A549 (cell line): ENCODE data around the gene CNTNAP2. TPM values are rescaled to one million over a fixed set of nuclear protein-coding genes. Genes with fewer than 3 reads are reported as not detected.
A peak's percentile ranks its signal among the peaks of the same experiment; 100 is the strongest.

Experiments used
- ATAC-seq, 2 experiments: fragments of 200-7000 bp in 1 of 2; fragments of >200 bp in 1 of 2; cut with Nextera tagmentation in 1 of 2; cut with Tn5 transposase in 1 of 2; 3 replicates each; pipeline versions ENCODE4 v1.8.0 to v1.9.1; 2018 to 2020; ENCODE audit warnings: mild to moderate bottlenecking in 1 of 2, moderate library complexity in 1 of 2
- CTCF ChIA-PET: fragments of 300-600 bp; sonication (Branson Sonifier 250); formaldehyde crosslinking; extraction: SDS; loops from one replicate; lab custom pipeline; 2021; ENCODE audit warnings: antibody characterized with exemption, inconsistent platforms; lab: Yijun Ruan, JAX
- POLR2A ChIA-PET: fragments of 350-600 bp; formaldehyde crosslinking; extraction: SDS; loops from one replicate; lab custom pipeline; 2021; ENCODE audit warnings: antibody characterized with exemption, inconsistent platforms; lab: Yijun Ruan, JAX
- DNase-seq, 2 experiments: peaks; one replicate each; pipeline versions ENCODE4 v3.0.0 to v3.0.0-alpha.2; 2011 to 2016; ENCODE audit warnings: low read depth in 1 of 2, low spot score in 1 of 2
- FAIRE-seq: peaks from 2 replicates; lab custom pipeline; 2011; peaks lifted over from hg19 to GRCh38; lab: Jason Lieb, UNC
- H3K27ac ChIP-seq, 2 experiments: fragments of >200 bp; sonication (Bioruptor Twin); formaldehyde crosslinking; 3 replicates each; pipeline ENCODE4 v1.5.1; 2016 to 2017
- H3K4me1 ChIP-seq: fragments of >200 bp; sonication (Bioruptor Twin); formaldehyde crosslinking; 3 replicates; pipeline ENCODE4 v1.6.1; 2016
- H3K4me2 ChIP-seq: fragments of >200 bp; sonication (Bioruptor Twin); formaldehyde crosslinking; 3 replicates; pipeline ENCODE4 v1.6.1; 2016
- H3K4me3 ChIP-seq: fragments of >200 bp; sonication (Bioruptor Twin); formaldehyde crosslinking; 3 replicates; pipeline ENCODE4 v1.5.1; 2016
- H3K9me3 ChIP-seq: fragments of >200 bp; sonication (Bioruptor Twin); formaldehyde crosslinking; 3 replicates; pipeline ENCODE4 v1.6.1; 2016
- E2F6 ChIP-seq: IDR thresholded peaks from 2 replicates; pipeline ENCODE4 v1.6.1; 2012; ENCODE audit warnings: low read depth, borderline replicate concordance
- EHF ChIP-seq: fragments of 250-450 bp; sonication (Bioruptor Pico); IDR thresholded peaks from 2 replicates; pipeline ENCODE4 v1.5.0; 2020; ENCODE audit warnings: mild to moderate bottlenecking
- EHMT2 ChIP-seq: fragments of 200-600 bp; sonication (generic); IDR thresholded peaks from 2 replicates; pipeline ENCODE4 v1.6.1; 2016; ENCODE audit warnings: antibody characterized with exemption, low read depth, mild to moderate bottlenecking, moderate library complexity
- FOSL2 ChIP-seq, 2 experiments: fragments of 450-650 bp in 1 of 2; fragments of >200 bp in 1 of 2; sonication (Bioruptor Twin) in 1 of 2; formaldehyde crosslinking; IDR thresholded peaks; 2 replicates each; pipeline versions ENCODE4 v1.5.0 to v1.6.1; 2016 to 2020; ENCODE audit warnings: mild to moderate bottlenecking in 1 of 2, moderate library complexity in 1 of 2
- FOXS1 ChIP-seq: fragments of 250-450 bp; sonication (Bioruptor Pico); IDR thresholded peaks from 2 replicates; pipeline ENCODE4 v1.5.0; 2020; ENCODE audit warnings: mild to moderate bottlenecking, moderate library complexity
- GATA3 ChIP-seq: IDR thresholded peaks from 2 replicates; pipeline ENCODE4 v1.6.1; 2012; ENCODE audit warnings: borderline replicate concordance
- HDAC2 ChIP-seq: fragments of 200-600 bp; sonication (generic); IDR thresholded peaks from 2 replicates; pipeline ENCODE4 v1.6.1; 2016
- HMGXB4 ChIP-seq: fragments of 250-450 bp; sonication (Bioruptor Pico); IDR thresholded peaks from 2 replicates; pipeline ENCODE4 v1.5.0; 2021; ENCODE audit warnings: mild to moderate bottlenecking, moderate library complexity, borderline replicate concordance
- NPAS2 ChIP-seq: fragments of 250-450 bp; sonication (Bioruptor Pico); IDR thresholded peaks from 2 replicates; pipeline ENCODE4 v1.8.0; 2022; ENCODE audit warnings: mild to moderate bottlenecking, moderate library complexity, borderline replicate concordance
- PBX3 ChIP-seq: IDR thresholded peaks from 2 replicates; pipeline ENCODE4 v1.6.1; 2012
- POLR2AphosphoS2 ChIP-seq: conservative IDR thresholded peaks from 2 replicates; pipeline ENCODE4 v1.6.1; 2012; ENCODE audit warnings: low read length, improper control_type of control experiment, inconsistent platforms
- REST ChIP-seq: fragments of 200-600 bp; sonication (generic); IDR thresholded peaks from 2 replicates; pipeline ENCODE4 v1.6.1; 2016; ENCODE audit warnings: antibody characterized with exemption, mild to moderate bottlenecking, moderate library complexity
- SMC3 ChIP-seq: fragments of >200 bp; sonication (Bioruptor Twin); formaldehyde crosslinking; IDR thresholded peaks from 3 replicates; pipeline ENCODE4 v1.6.1; 2018; ENCODE audit warnings: inconsistent platforms
- TFCP2L1 ChIP-seq: fragments of 250-450 bp; sonication (Bioruptor Pico); IDR thresholded peaks from 2 replicates; pipeline ENCODE4 v1.5.0; 2021; ENCODE audit warnings: mild to moderate bottlenecking
- TP53 ChIP-seq: fragments of 250-450 bp; sonication (Bioruptor Pico); IDR thresholded peaks from 2 replicates; pipeline ENCODE4 v1.5.0; 2021; ENCODE audit warnings: mild to moderate bottlenecking, moderate library complexity
- USF2 ChIP-seq: fragments of 450-650 bp; IDR thresholded peaks from 2 replicates; pipeline ENCODE4 v1.6.1; 2014; ENCODE audit warnings: antibody characterized with exemption
- ZC3H11A ChIP-seq: fragments of 450-650 bp; IDR thresholded peaks from 2 replicates; pipeline ENCODE4 v1.6.1; 2014; ENCODE audit warnings: antibody characterized with exemption, mild to moderate bottlenecking
- ZSCAN20 ChIP-seq: fragments of 250-450 bp; sonication (Bioruptor Pico); IDR thresholded peaks from 2 replicates; pipeline ENCODE4 v1.8.0; 2022; ENCODE audit warnings: mild to moderate bottlenecking, moderate library complexity
- WGBS: methylation state at CpG from one replicate; pipeline ENCODE4 v1.1.6; 2017; ENCODE audit errors: missing lambda C conversion rate; 5-methylcytosine and 5-hydroxymethylcytosine counted together
- polyA plus RNA-seq, 4 experiments: library from polyadenylated mRNA; depleted of rRNA in 3 of 4; stranded (reverse); fragments of >200 nt; fragmentation: RNase III in 1 of 4; extraction: RNeasy Plus Mini Kit Qiagen cat#74134 plus additional on column Dnase treatment in 1 of 4; gene quantifications; 2 replicates in 3 of 4; 3 replicates in 1 of 4; pipeline ENCODE4 v1.2.3, GENCODE V29; 2011 to 2017

The CNTNAP2 gene
- polyA plus RNA-seq, 2 of the 4 experiments (the other 2 are of a cell fraction) = 0.05 to 0.13 TPM

GRCh38 chr7:148410905-148411304 is 2294.3 kb downstream of the CNTNAP2 start:
- H3K4me1 ChIP-seq = no peaks in the 10 kb centered on the region
- no peak overlapping the region for H3K4me2 ChIP-seq
- WGBS = 72% methylated on average over 7 of the region's 7 CpGs
- no peak overlapping the region for H3K27ac ChIP-seq
- FAIRE-seq (no peak), DNase-seq (no peak), ATAC-seq (no peak)
- ChIA-PET CTCF (interaction anchor here (0.6 kb wide), 1 partner anchor 85 kb away, joined by 5 read pairs; no protein-coding TSS in a partner anchor), POLR2A (no interaction called here)
- no peak for TF ChIP-seq FOXS1
- peak; percentile 33; the same call in 1 of the 2 replicates for TF ChIP-seq REST
- H3K9me3 ChIP-seq = no peaks in the 10 kb centered on the region
- no peak overlapping the region for H3K4me3 ChIP-seq

- FAIRE-seq = no peak
- POLR2A ChIA-PET = no interaction called here
- no peak for ATAC-seq
- no peak overlapping the region for H3K27ac ChIP-seq
- H3K4me3 ChIP-seq = no peak overlapping the region
- no peak overlapping the region for H3K4me2 ChIP-seq
- 61% methylated on average over 2 of the region's 2 CpGs for WGBS
- CTCF ChIA-PET = no interaction called here
- H3K9me3 ChIP-seq = no peaks in the 10 kb centered on the region
- DNase-seq = no peak
- no peak for TF ChIP-seq HMGXB4 (CRISPR knock-in tag)
- no peak for TF ChIP-seq TP53 (CRISPR knock-in tag)
- no peak for TF ChIP-seq ZC3H11A
- no peaks in the 10 kb centered on the region for H3K4me1 ChIP-seq
These were observed 2296.1 kb downstream of the CNTNAP2 start for GRCh38 chr7:148412691-148413090.

- FAIRE-seq (no peak), ATAC-seq (no peak), DNase-seq (no peak)
- POLR2A ChIA-PET = no interaction called here
- H3K4me3 ChIP-seq = no peak overlapping the region
- WGBS = 36% methylated on average over 11 of the region's 11 CpGs
- H3K4me1 ChIP-seq = no peaks in the 10 kb centered on the region
- H3K4me2 ChIP-seq = no peak overlapping the region
- CTCF ChIA-PET = no interaction called here
- H3K9me3 ChIP-seq = peaks cover 4% of the 10 kb centered on the region; the same call in 1 of the 3 replicates
- no peak overlapping the region for H3K27ac ChIP-seq
- TF ChIP-seq TFCP2L1 (CRISPR knock-in tag) = no peak
- no peak for TF ChIP-seq POLR2AphosphoS2
- no peak for TF ChIP-seq USF2
- no peak for TF ChIP-seq ZSCAN20 (CRISPR knock-in tag)
- TF ChIP-seq REST = no peak
- no peak for TF ChIP-seq E2F6
- no peak for TF ChIP-seq GATA3
- no peak for TF ChIP-seq NPAS2 (CRISPR knock-in tag)
- no peak for TF ChIP-seq FOSL2 (IDR thresholded peaks at IDR 0.05)
- no peak for TF ChIP-seq FOSL2 (CRISPR knock-in tag; IDR thresholded peaks at IDR 0.05)
- TF ChIP-seq HDAC2 = no peak
- no peak for TF ChIP-seq SMC3
- no peak for TF ChIP-seq ZC3H11A
- no peak for TF ChIP-seq EHMT2
- no peak for TF ChIP-seq PBX3
- TF ChIP-seq EHF (CRISPR knock-in tag) = no peak
These were observed 2303.5 kb downstream of the CNTNAP2 start for GRCh38 chr7:148419856-148420832.
